RWPE1 (cell line): Measurements from ENCODE around the gene IL4R.
"Not testable (repeated sequence)": the region's sequence is repeated elsewhere in the genome, so short reads cannot be mapped to it uniquely, and the experiment has no call there.

Experiments
- CTCF ChIA-PET: fragments of 350-600 bp; sonication (Branson Sonifier 250); formaldehyde crosslinking; extraction: SDS; loops from one replicate; lab custom pipeline; 2021; lab: Yijun Ruan, JAX
- POLR2A ChIA-PET: fragments of 400-600 bp; formaldehyde crosslinking; extraction: SDS; loops from one replicate; lab custom pipeline; 2020; ENCODE audit warnings: antibody characterized with exemption; ENCODE audit not compliant: low non-redundant PET; lab: Yijun Ruan, JAX
- DNase-seq: peaks from one replicate; pipeline ENCODE4 v3.0.0; 2012; ENCODE audit warnings: low spot score
- H3K27ac ChIP-seq: fragments of 450-650 bp; 2 replicates; pipeline ENCODE4 v1.5.1; 2017
- TF ChIP-seq, protein P1 (sequence below): fragments of 450-650 bp; conservative IDR thresholded peaks from 2 replicates; pipeline ENCODE4 v1.5.1; 2017; ENCODE audit warnings: low read depth, mild to moderate bottlenecking

IL4R gene

DNA sequence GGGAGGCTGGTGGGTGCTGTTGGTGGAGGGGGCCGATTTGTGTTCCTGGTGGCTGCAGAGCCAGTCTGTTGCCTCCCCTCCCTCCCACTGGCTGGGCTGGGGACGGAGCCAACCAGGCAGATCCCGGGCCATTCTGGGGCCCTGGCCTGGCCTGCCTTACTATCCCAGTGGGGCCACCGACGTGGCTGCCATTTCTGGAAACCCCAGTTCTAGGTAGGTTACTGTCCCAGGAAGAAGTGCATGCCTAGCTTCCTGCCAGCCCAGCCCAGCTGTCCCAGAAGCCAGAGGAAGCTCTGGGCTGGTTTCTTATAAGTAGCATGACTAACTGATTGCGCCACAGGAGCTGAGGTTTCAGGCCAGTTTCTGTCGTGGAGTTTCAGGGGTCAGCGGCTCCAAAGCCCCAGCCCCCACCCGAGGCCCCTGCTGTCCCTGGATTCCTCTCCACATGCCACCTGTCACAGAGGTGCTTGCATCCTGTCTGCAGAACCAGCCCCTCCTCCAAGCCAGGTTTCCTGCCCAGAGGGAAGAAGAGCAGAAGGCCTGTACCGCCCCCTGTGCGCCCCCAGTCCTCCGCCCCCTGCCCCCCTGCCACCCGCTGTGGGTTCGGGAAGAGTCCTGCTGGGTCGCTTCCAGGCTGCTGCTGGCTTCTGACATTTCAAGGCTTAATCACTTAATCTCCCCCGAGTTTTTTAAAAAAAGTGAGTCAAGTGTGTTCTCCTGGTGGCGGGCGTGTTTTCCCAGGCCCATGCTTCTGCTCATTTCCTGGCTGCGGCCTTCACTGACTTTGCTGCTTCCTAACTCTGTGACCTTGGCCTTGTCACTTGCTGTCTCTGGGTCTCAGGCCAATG is 13.2 kb downstream of the IL4R start:
- H3K27ac ChIP-seq: peak overlapping the region; percentile 98
- TF ChIP-seq, protein P1, sequence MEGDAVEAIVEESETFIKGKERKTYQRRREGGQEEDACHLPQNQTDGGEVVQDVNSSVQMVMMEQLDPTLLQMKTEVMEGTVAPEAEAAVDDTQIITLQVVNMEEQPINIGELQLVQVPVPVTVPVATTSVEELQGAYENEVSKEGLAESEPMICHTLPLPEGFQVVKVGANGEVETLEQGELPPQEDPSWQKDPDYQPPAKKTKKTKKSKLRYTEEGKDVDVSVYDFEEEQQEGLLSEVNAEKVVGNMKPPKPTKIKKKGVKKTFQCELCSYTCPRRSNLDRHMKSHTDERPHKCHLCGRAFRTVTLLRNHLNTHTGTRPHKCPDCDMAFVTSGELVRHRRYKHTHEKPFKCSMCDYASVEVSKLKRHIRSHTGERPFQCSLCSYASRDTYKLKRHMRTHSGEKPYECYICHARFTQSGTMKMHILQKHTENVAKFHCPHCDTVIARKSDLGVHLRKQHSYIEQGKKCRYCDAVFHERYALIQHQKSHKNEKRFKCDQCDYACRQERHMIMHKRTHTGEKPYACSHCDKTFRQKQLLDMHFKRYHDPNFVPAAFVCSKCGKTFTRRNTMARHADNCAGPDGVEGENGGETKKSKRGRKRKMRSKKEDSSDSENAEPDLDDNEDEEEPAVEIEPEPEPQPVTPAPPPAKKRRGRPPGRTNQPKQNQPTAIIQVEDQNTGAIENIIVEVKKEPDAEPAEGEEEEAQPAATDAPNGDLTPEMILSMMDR: no peak
- POLR2A ChIA-PET: no interaction called here
- DNase-seq: peak; percentile 88
- CTCF ChIA-PET: interaction anchor here (0.6 kb wide), 1 partner anchor 87 kb away, joined by 3 read pairs; no protein-coding TSS in a partner anchor

DNA sequence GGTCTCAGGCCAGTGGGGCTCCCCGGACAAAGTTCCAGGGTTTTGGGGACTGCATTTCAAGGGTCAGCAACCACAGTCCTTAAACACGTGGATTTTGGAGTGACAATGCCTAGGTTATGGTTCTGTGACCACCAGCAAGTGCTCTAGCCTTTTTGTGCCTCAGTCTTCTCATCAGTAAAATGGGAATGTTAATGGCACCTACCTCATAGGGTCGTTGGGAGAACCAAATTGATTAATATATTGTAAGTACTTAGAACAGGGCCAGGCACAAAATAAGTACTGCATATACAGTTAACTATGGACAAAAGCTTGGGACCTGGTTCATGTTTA is 13.8 kb downstream of the IL4R start:
- peak overlapping the region; percentile 98 for H3K27ac ChIP-seq
- TF ChIP-seq, protein P1: no peak
- POLR2A ChIA-PET: no interaction called here

DNA sequence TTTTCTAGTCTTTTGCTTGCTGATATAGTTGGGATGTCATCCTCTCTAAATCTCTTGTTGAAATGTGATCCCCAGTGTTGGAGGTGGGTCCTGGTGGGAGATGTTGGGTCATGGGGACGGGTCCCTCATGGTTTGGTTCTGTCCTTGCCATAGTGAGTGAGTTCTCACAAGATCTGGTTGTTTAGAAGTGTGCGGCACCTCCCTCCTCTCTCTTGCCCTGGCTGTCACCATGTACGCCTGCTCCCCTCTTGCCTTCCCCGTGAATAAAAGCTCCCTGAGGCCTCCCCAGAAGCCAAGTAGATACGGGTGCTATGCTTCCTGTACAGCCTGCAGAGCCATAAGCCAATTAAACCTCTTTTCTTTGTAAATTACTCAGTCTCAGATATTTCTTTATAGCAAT is 15.2 kb downstream of the IL4R start:
- ChIA-PET POLR2A (interaction anchor here (0.6 kb wide), 1 partner anchor 1479 kb away, joined by 4 read pairs; no protein-coding TSS in a partner anchor), CTCF (interaction anchor here (0.6 kb wide), 2 partner anchors 11 to 159 kb away, joined by 3 read pairs; no protein-coding TSS in a partner anchor)
- TF ChIP-seq, protein P1: no peak
- no peak for DNase-seq
- peak overlapping the region; percentile 35 for H3K27ac ChIP-seq

More for the DNA sequence above, 13.8 kb downstream of the IL4R start:
- CTCF ChIA-PET: interaction anchor here (0.6 kb wide), 1 partner anchor 87 kb away, joined by 3 read pairs; no protein-coding TSS in a partner anchor
- no peak for DNase-seq

DNA sequence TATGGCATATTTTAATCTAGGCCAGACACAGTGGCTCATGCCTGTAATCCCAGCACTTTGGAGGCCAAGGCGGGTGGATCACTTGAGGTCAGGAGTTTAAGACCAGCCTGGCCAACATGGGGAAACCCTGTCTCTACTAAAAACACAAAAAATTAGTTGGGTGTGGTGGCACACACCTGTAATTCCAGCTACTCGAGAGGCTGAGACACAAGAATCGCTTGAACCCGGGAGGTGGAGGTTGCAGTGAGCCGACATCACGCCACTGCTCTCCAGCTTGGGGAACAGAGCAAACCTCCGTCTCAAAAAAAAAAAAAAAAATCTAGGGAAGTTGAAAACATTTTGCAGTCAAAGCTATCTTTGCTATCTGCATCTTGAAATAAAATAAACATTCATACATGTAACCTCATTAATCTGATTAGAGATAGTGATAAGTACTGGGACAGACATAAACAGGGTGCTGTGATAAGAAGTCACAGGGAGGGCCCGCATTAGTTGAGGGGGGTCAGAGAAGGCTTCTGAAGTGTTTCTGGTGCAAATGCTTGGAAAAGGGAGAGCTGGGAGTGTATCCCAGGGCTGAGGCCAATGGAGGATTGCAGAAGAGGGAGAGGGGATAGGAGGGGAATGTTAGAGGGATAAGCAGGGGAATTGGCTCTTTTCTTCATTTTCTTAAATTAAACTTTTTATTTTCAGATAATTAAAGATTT is 15.8 kb downstream of the IL4R start:
- H3K27ac ChIP-seq: peak overlapping the region; percentile 35
- ChIA-PET POLR2A (interaction anchor here (0.6 kb wide), 1 partner anchor 1480 kb away, joined by 4 read pairs; no protein-coding TSS in a partner anchor), CTCF (interaction anchor here (0.6 to 0.8 kb wide), 2 partner anchors 11 to 15 kb away, joined by 3 read pairs; no protein-coding TSS in a partner anchor)
- not testable (repeated sequence) for DNase-seq

DNA sequence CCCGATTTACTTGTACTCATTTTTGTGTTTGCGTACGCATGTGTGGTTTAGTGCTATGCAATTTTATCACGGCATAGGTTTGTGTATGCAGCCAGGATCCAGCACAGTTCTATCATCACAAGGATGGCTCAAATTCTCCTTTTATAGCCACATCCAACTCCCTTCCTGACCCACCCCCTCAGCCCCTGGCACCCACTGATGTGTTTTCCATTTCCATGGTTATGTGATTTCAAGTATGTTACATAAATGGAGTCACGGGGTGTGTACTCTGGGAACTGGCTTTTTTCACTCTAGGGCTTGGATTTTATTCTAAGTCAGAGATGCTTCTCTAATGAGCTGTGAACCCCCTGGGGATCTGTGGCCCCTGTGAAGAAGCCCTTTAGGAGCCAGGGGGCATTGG is 16.8 kb downstream of the IL4R start:
- DNase-seq: no peak
- TF ChIP-seq, protein P1: no peak
- H3K27ac ChIP-seq: peak overlapping the region; percentile 48
- ChIA-PET POLR2A (no interaction called here), CTCF (interaction anchor here (0.8 kb wide), 1 partner anchor 14 kb away, joined by 3 read pairs; no protein-coding TSS in a partner anchor)

DNA sequence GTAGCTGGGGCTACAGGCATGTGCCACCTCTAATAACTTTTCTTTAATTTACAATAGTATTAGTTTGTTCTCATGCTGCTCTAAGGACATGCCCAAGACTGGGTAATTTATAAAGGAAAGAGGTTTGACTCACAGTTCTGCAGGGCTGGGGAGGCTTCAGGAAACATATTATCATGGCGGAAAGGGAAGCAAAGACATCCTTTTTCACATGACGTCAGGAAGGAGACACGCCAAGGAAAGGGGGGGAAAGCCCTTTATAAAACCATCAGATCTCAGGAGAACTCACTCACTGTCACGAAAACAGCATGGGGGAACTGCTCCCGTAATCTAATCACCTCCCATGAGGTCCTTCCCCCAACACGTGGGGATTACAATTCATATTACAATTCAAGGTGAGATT is 18.3 kb downstream of the IL4R start:
- CTCF ChIA-PET: no interaction called here
- DNase-seq: no peak
- TF ChIP-seq, protein P1: no peak
- POLR2A ChIA-PET: no interaction called here
- H3K27ac ChIP-seq: no peak overlapping the region
